Kidney epithelial cell (primary cell): ENCODE measurements around the gene DDX54. TPM values are rescaled to one million over a fixed set of nuclear protein-coding genes. Genes with fewer than 3 reads are reported as not detected.

Experiments used
- DNase-seq: peaks from one replicate; pipeline ENCODE4 v3.0.0-alpha.2; 2010; ENCODE audit warnings: low read depth
- H3K27me3 ChIP-seq: 2 replicates; pipeline ENCODE4 v1.6.0; 2011; ENCODE audit warnings: low read length; ENCODE audit not compliant: control insufficient read depth, insufficient read depth
- H3K36me3 ChIP-seq: 2 replicates; pipeline ENCODE4 v1.5.1; 2011; ENCODE audit warnings: low read length; ENCODE audit not compliant: control insufficient read depth, insufficient read depth
- H3K4me3 ChIP-seq: 2 replicates; pipeline ENCODE4 v1.5.1; 2011; ENCODE audit warnings: low read depth, mild to moderate bottlenecking, control low read depth, low read length
- CTCF ChIP-seq: IDR thresholded peaks from 2 replicates; pipeline ENCODE4 v1.5.1; 2011; ENCODE audit warnings: mild to moderate bottlenecking, moderate library complexity, low read length, control low read depth, inconsistent platforms; ENCODE audit not compliant: insufficient read depth, poor library complexity, severe bottlenecking
- total RNA-seq: library from RNA; depleted of rRNA; stranded (reverse); fragments of >200 nt; gene quantifications from 2 replicates; pipeline ENCODE4 v1.2.3, GENCODE V29; 2015

DDX54 gene
- total RNA-seq, 1 donor from 2014 or later: 77.6 TPM

- Histone ChIP-seq H3K36me3 (peaks cover 3% of the 10 kb centered on the region), H3K4me3 (no peak overlapping the region), H3K27me3 (no peaks in the 10 kb centered on the region)
- no peak for TF ChIP-seq CTCF
- no peak for DNase-seq
Measured at GRCh38 chr12:113161415-113162016, 23.8 kb downstream of the DDX54 start.

GRCh38 chr12:113159937-113160336 is 25.3 kb downstream of the DDX54 start:
- H3K36me3 ChIP-seq: peaks cover 3% of the 10 kb centered on the region

GRCh38 chr12:113158439-113159203 is 26.7 kb downstream of the DDX54 start:
- Histone ChIP-seq H3K4me3 (no peak overlapping the region), H3K36me3 (peaks cover 3% of the 10 kb centered on the region), H3K27me3 (peaks cover 16% of the 10 kb centered on the region)
- DNase-seq: no peak
- TF ChIP-seq CTCF: no peak

More at GRCh38 chr12:113159937-113160336, 25.3 kb downstream of the DDX54 start:
- Histone ChIP-seq H3K4me3 (no peak overlapping the region), H3K27me3 (peaks cover 7% of the 10 kb centered on the region)
- DNase-seq: no peak
- no peak for TF ChIP-seq CTCF

- TF ChIP-seq CTCF: no peak
- no peak for DNase-seq
- no peak overlapping the region for H3K4me3 ChIP-seq
- peaks cover 25% of the 10 kb centered on the region for H3K27me3 ChIP-seq
- peaks cover 3% of the 10 kb centered on the region for H3K36me3 ChIP-seq
Measured at GRCh38 chr12:113157218-113157859, 27.9 kb downstream of the DDX54 start.

- no peak for DNase-seq
- peaks cover 30% of the 10 kb centered on the region for H3K27me3 ChIP-seq
- TF ChIP-seq CTCF: no peak
Measured at GRCh38 chr12:113155646-113156045, 29.6 kb downstream of the DDX54 start.

More at GRCh38 chr12:113155646-113156045, 29.6 kb downstream of the DDX54 start:
- peaks cover 3% of the 10 kb centered on the region for H3K36me3 ChIP-seq
- no peak overlapping the region for H3K4me3 ChIP-seq
